NT2/D1 (cell line): ENCODE data around the gene FBXW8.

Source experiments
- SUZ12 ChIP-seq: IDR thresholded peaks from 2 replicates; pipeline ENCODE4 v1.6.1; 2011; ENCODE audit not compliant: insufficient read length, insufficient read depth; ENCODE audit errors: extremely low read depth
- YY1 ChIP-seq: IDR thresholded peaks from 2 replicates; pipeline ENCODE4 v1.6.1; 2011; ENCODE audit not compliant: insufficient read length, insufficient read depth
- ZNF274 ChIP-seq: IDR thresholded peaks from 2 replicates; pipeline ENCODE4 v1.6.1; 2011; ENCODE audit warnings: mild to moderate bottlenecking, low read depth, low read length

DNA sequence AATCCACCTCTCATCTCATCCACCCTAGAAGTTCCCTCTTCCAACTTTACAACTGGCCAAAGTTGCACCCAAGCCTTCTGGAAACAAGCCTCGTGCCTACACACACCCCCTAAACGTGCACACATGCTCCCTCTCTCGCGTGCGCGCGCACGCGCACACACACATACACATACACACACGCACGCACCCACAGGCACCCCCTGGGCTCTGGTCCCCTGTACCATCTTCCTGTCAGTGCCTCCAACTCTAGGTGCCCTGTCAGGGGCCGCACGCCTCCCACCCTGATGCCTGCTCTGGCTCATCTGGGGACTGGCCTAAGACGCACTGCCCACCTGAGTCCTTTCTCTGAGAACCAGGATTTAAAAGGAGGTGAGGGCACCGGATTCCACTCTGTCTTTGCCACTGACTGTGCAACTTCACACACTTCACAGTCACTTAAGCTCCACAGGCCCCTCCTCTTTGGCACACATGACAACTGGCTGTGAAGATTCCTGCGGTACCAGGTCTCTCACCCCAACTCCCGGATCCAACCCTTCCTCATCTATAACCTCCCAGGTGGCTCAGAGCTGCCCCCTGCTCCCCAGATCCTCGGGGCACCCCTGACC, 142.9 kb downstream of the FBXW8 start:
- TF ChIP-seq ZNF274 = no peak
- no peak for TF ChIP-seq YY1
- TF ChIP-seq SUZ12 = no peak
